Mesothelial cell of epicardium (in vitro differentiated cells): ENCODE measurements around the gene HS3ST6. TPM values are rescaled to one million over a fixed set of nuclear protein-coding genes. Genes with fewer than 3 reads are reported as not detected.
"Not testable (repeated sequence)": the region's sequence is repeated elsewhere in the genome, so short reads cannot be mapped to it uniquely, and the experiment has no call there.

Experiments
- DNase-seq, 2 experiments: peaks; one replicate each; pipeline ENCODE4 v3.0.0; 2021; ENCODE audit warnings: low spot score in 2 of 2; ENCODE audit not compliant: unreplicated experiment in 2 of 2
- H3K27ac Mint-ChIP-seq: 2 replicates; pipeline ENCODE4 v1.8.0; 2021; ENCODE audit warnings: mixed read lengths
- H3K27me3 Mint-ChIP-seq: 2 replicates; pipeline ENCODE4 v1.8.0; 2021; ENCODE audit warnings: low read depth, mixed read lengths
- H3K36me3 Mint-ChIP-seq: 2 replicates; pipeline ENCODE4 v1.8.0; 2021; ENCODE audit warnings: mixed read lengths
- H3K4me1 Mint-ChIP-seq: 2 replicates; pipeline ENCODE4 v1.8.0; 2021; ENCODE audit warnings: mixed read lengths
- H3K4me3 Mint-ChIP-seq: 2 replicates; pipeline ENCODE4 v1.8.0; 2021; ENCODE audit warnings: mild to moderate bottlenecking, moderate library complexity, mixed read lengths
- H3K9me3 Mint-ChIP-seq: 2 replicates; pipeline ENCODE4 v1.8.0; 2021; ENCODE audit warnings: mixed read lengths
- CTCF ChIP-seq: fragments of 200-600 bp; sonication (generic); IDR thresholded peaks from one replicate; pipeline ENCODE4 v1.5.0; 2021; ENCODE audit warnings: antibody characterized with exemption; ENCODE audit not compliant: unreplicated experiment
- total RNA-seq: library from RNA; stranded (reverse); gene quantifications from 3 replicates; pipeline ENCODE4 v1.2.1, GENCODE V29; 2021

HS3ST6 gene
- total RNA-seq, 1 donor from 2014 or later, result 0.22 TPM

DNA sequence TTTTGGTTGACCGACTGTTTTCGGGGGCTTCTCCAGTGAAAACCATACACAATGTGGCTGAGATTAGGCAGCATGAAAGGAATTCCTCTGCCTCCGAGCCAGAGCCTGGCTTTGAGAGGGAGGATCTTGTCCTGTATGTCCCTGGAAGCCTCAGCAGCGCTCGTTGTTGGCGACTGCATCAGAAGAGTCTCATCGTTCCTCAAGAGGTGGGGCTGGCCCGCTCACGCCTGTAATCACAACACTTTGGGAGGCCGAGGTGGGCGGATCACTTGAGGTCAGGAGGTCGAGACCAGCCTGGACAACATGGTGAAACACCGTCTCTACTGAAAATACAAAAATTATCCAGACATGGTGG, 15.0 kb downstream of the HS3ST6 start:
- DNase-seq, result no peak
- H3K36me3 Mint-ChIP-seq, result no peaks in the 10 kb centered on the region
- no peaks in the 10 kb centered on the region for H3K4me1 Mint-ChIP-seq
- TF ChIP-seq CTCF, result no peak
- no peak overlapping the region for H3K4me3 Mint-ChIP-seq
- no peaks in the 10 kb centered on the region for H3K9me3 Mint-ChIP-seq
- H3K27me3 Mint-ChIP-seq, result peaks cover 25% of the 10 kb centered on the region
- H3K27ac Mint-ChIP-seq, result no peak overlapping the region

- no peak for DNase-seq
- H3K27ac Mint-ChIP-seq, result no peak overlapping the region
- no peaks in the 10 kb centered on the region for H3K9me3 Mint-ChIP-seq
- TF ChIP-seq CTCF, result no peak
- H3K4me3 Mint-ChIP-seq, result no peak overlapping the region
- no peaks in the 10 kb centered on the region for H3K36me3 Mint-ChIP-seq
- peaks cover 27% of the 10 kb centered on the region for H3K27me3 Mint-ChIP-seq
- no peaks in the 10 kb centered on the region for H3K4me1 Mint-ChIP-seq
These were observed 15.5 kb downstream of the HS3ST6 start for GRCh38 chr16:1902547-1903219.

DNA sequence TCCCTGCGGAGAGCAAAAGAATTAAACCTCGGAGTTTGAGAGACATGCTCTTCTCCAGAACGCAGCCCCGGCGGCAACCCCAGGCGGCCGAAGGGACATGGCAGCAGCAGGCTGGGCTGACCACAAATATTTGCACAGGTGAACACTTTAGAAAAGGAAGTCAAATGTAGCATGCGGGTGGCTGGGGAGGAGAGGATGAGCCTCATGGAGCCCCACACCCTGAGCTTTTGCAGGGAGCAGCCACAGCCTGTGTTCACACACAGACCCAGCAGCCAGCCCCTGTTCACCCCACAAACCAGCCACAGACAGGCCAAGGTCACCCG, 17.8 kb downstream of the HS3ST6 start:
- DNase-seq, result no peak
- H3K4me3 Mint-ChIP-seq, result no peak overlapping the region
- H3K9me3 Mint-ChIP-seq, result no peaks in the 10 kb centered on the region
- TF ChIP-seq CTCF, result no peak
- H3K27ac Mint-ChIP-seq, result no peak overlapping the region
- H3K27me3 Mint-ChIP-seq, result peaks cover 35% of the 10 kb centered on the region
- H3K36me3 Mint-ChIP-seq, result no peaks in the 10 kb centered on the region
- no peaks in the 10 kb centered on the region for H3K4me1 Mint-ChIP-seq

- Mint-ChIP-seq H3K4me3 (no peak overlapping the region), H3K9me3 (no peaks in the 10 kb centered on the region), H3K4me1 (no peaks in the 10 kb centered on the region), H3K36me3 (no peaks in the 10 kb centered on the region), H3K27me3 (peaks cover 35% of the 10 kb centered on the region), H3K27ac (no peak overlapping the region)
- no peak for DNase-seq
- TF ChIP-seq CTCF, result no peak
These were observed 18.4 kb downstream of the HS3ST6 start for GRCh38 chr16:1899641-1900451.

DNA sequence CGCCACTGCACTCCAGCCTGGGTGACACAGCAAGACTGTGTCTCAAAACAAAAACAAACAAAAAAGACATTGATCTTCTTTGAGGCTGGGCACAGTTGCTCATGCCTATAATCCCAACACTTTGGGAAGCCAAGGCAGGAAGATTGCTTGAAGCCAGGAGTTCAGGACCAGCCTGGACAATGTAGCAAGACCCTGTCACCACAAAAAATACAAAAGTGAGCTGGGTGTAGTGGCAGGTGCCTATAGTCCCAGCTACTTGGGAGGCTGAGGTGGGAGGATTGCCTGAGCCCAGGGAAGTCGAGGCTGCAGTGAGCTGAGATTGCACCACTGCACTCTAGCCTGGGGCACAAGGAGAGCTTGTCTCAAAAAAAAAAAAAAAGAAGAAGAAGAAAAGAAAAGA, 20.5 kb downstream of the HS3ST6 start:
- H3K27me3 Mint-ChIP-seq, result peaks cover 39% of the 10 kb centered on the region
- DNase-seq, H3K4me3 Mint-ChIP-seq, H3K27ac Mint-ChIP-seq, H3K36me3 Mint-ChIP-seq, H3K4me1 Mint-ChIP-seq, H3K9me3 Mint-ChIP-seq: not testable (repeated sequence)

DNA sequence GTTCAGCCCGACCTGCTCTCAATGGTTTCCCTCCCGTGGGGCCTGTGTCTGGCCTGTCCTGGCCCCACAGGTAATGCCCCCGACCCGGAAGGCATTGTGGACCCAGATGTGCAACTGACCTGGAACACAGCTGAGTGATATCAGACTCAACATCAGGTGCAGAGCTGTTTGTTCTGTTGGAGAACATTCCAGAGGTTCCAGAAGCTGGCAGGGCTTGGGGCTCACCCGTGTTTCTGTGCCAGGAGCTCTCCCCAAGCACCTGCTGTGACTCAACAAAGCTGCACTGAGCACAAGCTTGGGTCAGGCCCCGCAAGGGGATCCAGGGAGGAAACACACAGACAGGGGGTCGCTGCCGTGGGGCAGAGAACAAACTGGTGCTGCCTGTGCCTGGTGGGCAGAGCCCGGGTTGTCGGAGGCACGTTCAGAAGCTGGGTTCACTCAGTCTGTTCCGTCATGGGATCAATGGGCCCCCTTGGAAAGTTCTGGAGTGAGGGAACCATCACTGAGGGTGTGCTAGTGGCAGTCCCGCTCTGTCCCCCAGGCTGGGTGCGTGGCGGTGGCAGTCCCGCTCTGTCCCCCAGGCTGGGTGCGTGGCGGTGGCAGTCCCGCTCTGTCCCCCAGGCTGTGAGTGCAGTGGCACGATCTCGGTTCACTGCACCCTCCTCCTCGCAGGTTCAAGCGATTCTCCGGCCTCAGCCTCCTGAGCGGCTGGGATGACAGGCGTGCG, 22.1 kb downstream of the HS3ST6 start:
- Mint-ChIP-seq H3K4me1 (no peaks in the 10 kb centered on the region), H3K27ac (no peak overlapping the region), H3K4me3 (no peak overlapping the region), H3K9me3 (no peaks in the 10 kb centered on the region), H3K36me3 (no peaks in the 10 kb centered on the region), H3K27me3 (peaks cover 48% of the 10 kb centered on the region)
- DNase-seq, result no peak
- no peak for TF ChIP-seq CTCF
